HG03432 (cell line): Measurements from ENCODE around the gene TFB2M.
A peak's percentile ranks its signal among the peaks of the same experiment; 100 is the strongest.

Experiments
- ATAC-seq: cut with Tn5 transposase; IDR thresholded peaks from one replicate; pipeline ENCODE4 v1.9.1; 2021; ENCODE audit warnings: mild to moderate bottlenecking, moderate library complexity; ENCODE audit not compliant: unreplicated experiment

Gene TFB2M

GRCh38 chr1:246516126-246516525, 49.9 kb downstream of the TFB2M start:
- ATAC-seq: no peak

GRCh38 chr1:246515390-246516005, 50.6 kb downstream of the TFB2M start:
- no peak for ATAC-seq

GRCh38 chr1:246513619-246514343, 52.3 kb downstream of the TFB2M start:
- no peak for ATAC-seq

GRCh38 chr1:246513041-246513440, 53.0 kb downstream of the TFB2M start:
- ATAC-seq: no peak

- no peak for ATAC-seq
Measured at GRCh38 chr1:246512635-246513034, 53.4 kb downstream of the TFB2M start.

- no peak for ATAC-seq
Measured at GRCh38 chr1:246512230-246512629, 53.8 kb downstream of the TFB2M start.

GRCh38 chr1:246511203-246511602, 54.9 kb downstream of the TFB2M start:
- no peak for ATAC-seq

GRCh38 chr1:246510147-246511030, 55.7 kb downstream of the TFB2M start:
- ATAC-seq: no peak

GRCh38 chr1:246508897-246509688, 57.0 kb downstream of the TFB2M start:
- ATAC-seq: no peak

GRCh38 chr1:246506674-246507481, 59.2 kb downstream of the TFB2M start, which contains the start of gene SMYD3:
Gene SMYD3, minus strand, starts transcription at chr1:246507279.
- ATAC-seq: peak; percentile 95

- peak; percentile 14 for ATAC-seq
Measured at GRCh38 chr1:246506367-246506673, 59.7 kb downstream of the TFB2M start.

GRCh38 chr1:246503341-246503740, 62.7 kb downstream of the TFB2M start:
- ATAC-seq: no peak

GRCh38 chr1:246497331-246497915, 68.6 kb downstream of the TFB2M start:
- peak; percentile 65 for ATAC-seq

GRCh38 chr1:246492611-246493245, 73.3 kb downstream of the TFB2M start:
- ATAC-seq: peak; percentile 62

- ATAC-seq: no peak
Measured at GRCh38 chr1:246491551-246492053, 74.5 kb downstream of the TFB2M start.
